Measurements from ENCODE around the gene DYNC1I2.

DYNC1I2 gene

DNA sequence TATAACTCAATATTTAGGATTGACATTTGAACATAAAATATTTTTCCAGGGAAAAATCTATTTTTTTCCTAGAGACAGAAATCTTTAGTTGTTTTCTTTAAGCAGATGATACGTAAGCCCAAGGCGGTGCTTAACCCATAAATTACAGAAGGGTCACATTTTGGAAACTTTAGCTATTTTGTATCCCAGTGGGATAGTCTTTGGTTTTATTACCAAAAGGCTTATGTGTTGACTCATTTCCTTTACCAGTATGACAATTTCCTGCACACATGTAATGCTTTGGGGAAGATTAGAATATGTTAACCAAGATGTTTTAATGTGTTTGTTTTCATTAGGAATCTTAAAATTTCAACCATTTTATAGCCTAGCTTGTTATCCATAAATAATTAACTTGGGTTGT, 24.8 kb downstream of the DYNC1I2 start (continued):
- no peak for TF ChIP-seq ZNF391 (tag by site-specific recombination; IDR thresholded peaks at IDR 0.05; ENCODE audit: borderline replicate concordance, low read depth)
- TF ChIP-seq ZNF121 (tag by site-specific recombination; IDR thresholded peaks at IDR 0.05) = no peak
- peak; percentile 91 for TF ChIP-seq ZNF629 (tag by site-specific recombination; IDR thresholded peaks at IDR 0.05)
- TF ChIP-seq ZNF837 (tag by site-specific recombination; IDR thresholded peaks at IDR 0.05) = no peak
- TF ChIP-seq SP2 (tag by site-specific recombination; IDR thresholded peaks at IDR 0.05) = 0 out of 2 replicates have a peak, but pooled peaks have one; percentile 33
- peak; percentile 77 for TF ChIP-seq ZBTB21 (tag by site-specific recombination; IDR thresholded peaks at IDR 0.05)
- 0 out of 2 replicates have a peak, but pooled peaks have one; percentile 40 for TF ChIP-seq GLI2 (tag by site-specific recombination; IDR thresholded peaks at IDR 0.05; ENCODE audit: borderline replicate concordance, low read depth)
- peak; percentile 81 for TF ChIP-seq FEZF1 (tag by site-specific recombination; IDR thresholded peaks at IDR 0.05)
- TF ChIP-seq, protein P1, sequence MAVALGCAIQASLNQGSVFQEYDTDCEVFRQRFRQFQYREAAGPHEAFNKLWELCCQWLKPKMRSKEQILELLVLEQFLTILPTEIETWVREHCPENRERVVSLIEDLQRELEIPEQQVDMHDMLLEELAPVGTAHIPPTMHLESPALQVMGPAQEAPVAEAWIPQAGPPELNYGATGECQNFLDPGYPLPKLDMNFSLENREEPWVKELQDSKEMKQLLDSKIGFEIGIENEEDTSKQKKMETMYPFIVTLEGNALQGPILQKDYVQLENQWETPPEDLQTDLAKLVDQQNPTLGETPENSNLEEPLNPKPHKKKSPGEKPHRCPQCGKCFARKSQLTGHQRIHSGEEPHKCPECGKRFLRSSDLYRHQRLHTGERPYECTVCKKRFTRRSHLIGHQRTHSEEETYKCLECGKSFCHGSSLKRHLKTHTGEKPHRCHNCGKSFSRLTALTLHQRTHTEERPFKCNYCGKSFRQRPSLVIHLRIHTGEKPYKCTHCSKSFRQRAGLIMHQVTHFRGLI (tag by site-specific recombination; IDR thresholded peaks at IDR 0.05) = peak; percentile 36; the same call in 1 of the 2 replicates
- TF ChIP-seq, protein P2, sequence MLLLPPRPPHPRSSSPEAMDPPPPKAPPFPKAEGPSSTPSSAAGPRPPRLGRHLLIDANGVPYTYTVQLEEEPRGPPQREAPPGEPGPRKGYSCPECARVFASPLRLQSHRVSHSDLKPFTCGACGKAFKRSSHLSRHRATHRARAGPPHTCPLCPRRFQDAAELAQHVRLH (tag by site-specific recombination; IDR thresholded peaks at IDR 0.05) = 0 out of 2 replicates have a peak, but pooled peaks have one; percentile 10
- TF ChIP-seq ZNF366 (tag by site-specific recombination; conservative IDR thresholded peaks at IDR 0.05) = peak; percentile 62
- no peak for TF ChIP-seq ZNF404 (tag by site-specific recombination; IDR thresholded peaks at IDR 0.05)
- TF ChIP-seq ZNF146 (tag by site-specific recombination; IDR thresholded peaks at IDR 0.05) = no peak
- TF ChIP-seq ZNF501 (tag by site-specific recombination; IDR thresholded peaks at IDR 0.05) = no peak
- TF ChIP-seq, protein P3, sequence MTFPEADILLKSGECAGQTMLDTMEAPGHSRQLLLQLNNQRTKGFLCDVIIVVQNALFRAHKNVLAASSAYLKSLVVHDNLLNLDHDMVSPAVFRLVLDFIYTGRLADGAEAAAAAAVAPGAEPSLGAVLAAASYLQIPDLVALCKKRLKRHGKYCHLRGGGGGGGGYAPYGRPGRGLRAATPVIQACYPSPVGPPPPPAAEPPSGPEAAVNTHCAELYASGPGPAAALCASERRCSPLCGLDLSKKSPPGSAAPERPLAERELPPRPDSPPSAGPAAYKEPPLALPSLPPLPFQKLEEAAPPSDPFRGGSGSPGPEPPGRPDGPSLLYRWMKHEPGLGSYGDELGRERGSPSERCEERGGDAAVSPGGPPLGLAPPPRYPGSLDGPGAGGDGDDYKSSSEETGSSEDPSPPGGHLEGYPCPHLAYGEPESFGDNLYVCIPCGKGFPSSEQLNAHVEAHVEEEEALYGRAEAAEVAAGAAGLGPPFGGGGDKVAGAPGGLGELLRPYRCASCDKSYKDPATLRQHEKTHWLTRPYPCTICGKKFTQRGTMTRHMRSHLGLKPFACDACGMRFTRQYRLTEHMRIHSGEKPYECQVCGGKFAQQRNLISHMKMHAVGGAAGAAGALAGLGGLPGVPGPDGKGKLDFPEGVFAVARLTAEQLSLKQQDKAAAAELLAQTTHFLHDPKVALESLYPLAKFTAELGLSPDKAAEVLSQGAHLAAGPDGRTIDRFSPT (tag by site-specific recombination; IDR thresholded peaks at IDR 0.05) = peak; percentile 70
- TF ChIP-seq ZXDB (tag by site-specific recombination; IDR thresholded peaks at IDR 0.05) = peak; percentile 48; the same call in 1 of the 2 replicates
- no peak for TF ChIP-seq ZNF2 (tag by site-specific recombination; IDR thresholded peaks at IDR 0.05)
- no peak for TF ChIP-seq ZFHX2 (tag by site-specific recombination; conservative IDR thresholded peaks at IDR 0.05)

DNA sequence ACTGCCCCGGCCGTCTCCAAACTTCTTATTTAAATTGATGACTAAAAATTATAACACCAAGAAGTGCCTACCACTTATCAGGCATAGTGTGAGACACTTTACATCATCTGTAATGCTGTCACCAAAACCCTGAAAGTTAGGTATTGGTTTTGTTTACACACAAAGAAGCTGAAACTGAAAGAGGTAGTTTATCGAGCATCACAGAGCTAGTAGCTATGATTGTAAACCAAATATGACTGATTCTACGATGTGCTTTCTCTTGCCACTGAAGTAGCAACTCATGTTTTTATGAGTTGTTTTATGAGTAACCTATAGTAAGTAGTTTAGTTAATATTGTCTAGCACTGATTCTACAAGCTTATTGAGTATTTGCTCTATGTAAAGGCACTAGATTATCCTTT, 31.5 kb downstream of the DYNC1I2 start:
- POLR2A ChIA-PET = no interaction called here

More for the DNA sequence above, 31.5 kb downstream of the DYNC1I2 start:
- CTCF ChIA-PET = interaction anchor here (0.6 to 0.8 kb wide), 2 partner anchors 15 to 198 kb away, joined by 3 to 6 read pairs; no protein-coding TSS in a partner anchor
- Histone ChIP-seq H3K9me3 (ENCODE audit: control insufficient read depth, insufficient read depth, low read depth, low read length) (no peaks in the 10 kb centered on the region), H3K4me3 (ENCODE audit: low read depth, low read length) (no peak overlapping the region), H3K36me3 (ENCODE audit: control insufficient read depth in 2 of 2, insufficient read depth in 1 of 2, low read length in 2 of 2) (peaks cover 19 to 36% of the 10 kb centered on the region in 2 experiments), H3K4me1 (ENCODE audit: control insufficient read depth, insufficient read depth, low read length) (peaks cover 8% of the 10 kb centered on the region), H3K27ac (ENCODE audit: extremely low read depth, low read depth, low read length) (no peak overlapping the region)
- TF ChIP-seq, protein P4, sequence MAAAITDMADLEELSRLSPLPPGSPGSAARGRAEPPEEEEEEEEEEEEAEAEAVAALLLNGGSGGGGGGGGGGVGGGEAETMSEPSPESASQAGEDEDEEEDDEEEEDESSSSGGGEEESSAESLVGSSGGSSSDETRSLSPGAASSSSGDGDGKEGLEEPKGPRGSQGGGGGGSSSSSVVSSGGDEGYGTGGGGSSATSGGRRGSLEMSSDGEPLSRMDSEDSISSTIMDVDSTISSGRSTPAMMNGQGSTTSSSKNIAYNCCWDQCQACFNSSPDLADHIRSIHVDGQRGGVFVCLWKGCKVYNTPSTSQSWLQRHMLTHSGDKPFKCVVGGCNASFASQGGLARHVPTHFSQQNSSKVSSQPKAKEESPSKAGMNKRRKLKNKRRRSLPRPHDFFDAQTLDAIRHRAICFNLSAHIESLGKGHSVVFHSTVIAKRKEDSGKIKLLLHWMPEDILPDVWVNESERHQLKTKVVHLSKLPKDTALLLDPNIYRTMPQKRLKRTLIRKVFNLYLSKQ (tag by site-specific recombination; IDR thresholded peaks at IDR 0.05; ENCODE audit: borderline replicate concordance) = no peak
- TF ChIP-seq OSR2 (tag by site-specific recombination; IDR thresholded peaks at IDR 0.05) (0 out of 2 replicates have a peak, but pooled peaks have one; percentile 37), FEZF1 (tag by site-specific recombination; IDR thresholded peaks at IDR 0.05) (0 out of 2 replicates have a peak, but pooled peaks have one; percentile 16)

All from HEK293 (cell line).